Measurements from ENCODE around the gene IL1R1.

- TF ChIP-seq EZH2 (IDR thresholded peaks at IDR 0.05; ENCODE audit: borderline replicate concordance, low read length), result no peak
- no peak for TF ChIP-seq CTCF (conservative IDR thresholded peaks at IDR 0.05 in 1 of 2, IDR thresholded peaks at IDR 0.05 in 1 of 2; ENCODE audit: extremely low read depth in 1 of 2, insufficient read depth in 1 of 2, low read depth in 1 of 2, low read length in 2 of 2)
Observed at GRCh38 chr2:102126169-102126568, 16.4 kb upstream of the IL1R1 start.
